H9 (cell line): ENCODE measurements around the gene MACROH2A1. TPM values are rescaled to one million over a fixed set of nuclear protein-coding genes. Genes with fewer than 3 reads are reported as not detected.

Experiments
- DNase-seq: peaks from one replicate; pipeline ENCODE4 v3.0.0-alpha.2; 2017
- H2AFZ ChIP-seq: one replicate; pipeline ENCODE4 v1.6.1; 2013; ENCODE audit warnings: mild to moderate bottlenecking, low read length, control low read depth, moderate library complexity
- H2AK5ac ChIP-seq: 2 replicates; pipeline ENCODE4 v1.6.1; 2013; ENCODE audit warnings: low read length, control low read depth, mixed read lengths; ENCODE audit not compliant: insufficient read length
- H2BK120ac ChIP-seq: one replicate; pipeline ENCODE4 v1.6.1; 2013; ENCODE audit warnings: low read depth, mild to moderate bottlenecking, low read length, control low read depth, inconsistent platforms; ENCODE audit not compliant: poor library complexity, severe bottlenecking
- H2BK12ac ChIP-seq: 2 replicates; pipeline ENCODE4 v1.6.1; 2013; ENCODE audit warnings: low read length, control low read depth, mixed read lengths, low read depth; ENCODE audit not compliant: insufficient read length
- H2BK15ac ChIP-seq: 2 replicates; pipeline ENCODE4 v1.6.1; 2013; ENCODE audit warnings: low read depth, low read length, control low read depth
- H2BK20ac ChIP-seq: one replicate; pipeline ENCODE4 v1.6.1; 2013; ENCODE audit warnings: low read depth, mild to moderate bottlenecking, low read length, control low read depth, inconsistent platforms; ENCODE audit not compliant: poor library complexity, severe bottlenecking
- H2BK5ac ChIP-seq: 2 replicates; pipeline ENCODE4 v1.6.1; 2013; ENCODE audit warnings: low read length, control low read depth, mixed read lengths; ENCODE audit not compliant: insufficient read length
- H3K14ac ChIP-seq: 2 replicates; pipeline ENCODE4 v1.6.1; 2013; ENCODE audit warnings: low read length, control low read depth; ENCODE audit not compliant: insufficient read depth
- H3K18ac ChIP-seq: 2 replicates; pipeline ENCODE4 v1.6.1; 2013; ENCODE audit warnings: low read depth, mild to moderate bottlenecking, mixed read lengths, low read length, control low read depth; ENCODE audit not compliant: insufficient read length
- H3K23ac ChIP-seq: 2 replicates; pipeline ENCODE4 v1.6.1; 2013; ENCODE audit warnings: low read length, control low read depth, mixed read lengths, low read depth; ENCODE audit not compliant: insufficient read length
- H3K23me2 ChIP-seq: 2 replicates; pipeline ENCODE4 v1.6.1; 2013; ENCODE audit warnings: low read depth, mild to moderate bottlenecking, mixed read lengths, low read length, control low read depth; ENCODE audit not compliant: insufficient read length, poor library complexity, severe bottlenecking
- H3K27ac ChIP-seq: 2 replicates; pipeline ENCODE4 v1.5.1; 2013; ENCODE audit warnings: low read length, control low read depth, mixed read lengths, low read depth; ENCODE audit not compliant: insufficient read length
- H3K27me3 ChIP-seq: 2 replicates; pipeline ENCODE4 v1.6.1; 2013; ENCODE audit warnings: low read length, control low read depth, inconsistent platforms; ENCODE audit not compliant: insufficient read depth
- H3K4ac ChIP-seq: 2 replicates; pipeline ENCODE4 v1.6.1; 2013; ENCODE audit warnings: low read depth, mild to moderate bottlenecking, control low read depth, inconsistent platforms, low read length, moderate library complexity
- H3K4me1 ChIP-seq: 2 replicates; pipeline ENCODE4 v1.6.1; 2013; ENCODE audit warnings: low read length, control low read depth, inconsistent platforms; ENCODE audit not compliant: insufficient read depth
- H3K4me2 ChIP-seq: 2 replicates; pipeline ENCODE4 v1.6.1; 2013; ENCODE audit warnings: low read length, control low read depth, mixed read lengths; ENCODE audit not compliant: insufficient read length, insufficient read depth
- H3K56ac ChIP-seq: 2 replicates; pipeline ENCODE4 v1.6.1; 2013; ENCODE audit warnings: low read depth, mild to moderate bottlenecking, mixed read lengths, low read length, control low read depth; ENCODE audit not compliant: insufficient read length
- H3K79me1 ChIP-seq: 2 replicates; pipeline ENCODE4 v1.6.1; 2013; ENCODE audit warnings: low read depth, mild to moderate bottlenecking, moderate library complexity, low read length, control low read depth, inconsistent platforms; ENCODE audit not compliant: insufficient read depth, poor library complexity, severe bottlenecking
- H3K79me2 ChIP-seq: 2 replicates; pipeline ENCODE4 v1.6.1; 2013; ENCODE audit warnings: low read length, control low read depth, inconsistent platforms; ENCODE audit not compliant: insufficient read depth
- H3K9ac ChIP-seq: 2 replicates; pipeline ENCODE4 v1.6.1; 2013; ENCODE audit warnings: low read length, control low read depth, mixed read lengths; ENCODE audit not compliant: insufficient read length; ENCODE audit errors: extremely low read depth
- H3K9me3 ChIP-seq: one replicate; pipeline ENCODE4 v1.6.1; 2013; ENCODE audit warnings: low read depth, low read length, inconsistent platforms; ENCODE audit not compliant: control insufficient read depth
- H3T11ph ChIP-seq: one replicate; pipeline ENCODE4 v1.6.1; 2013; ENCODE audit warnings: mild to moderate bottlenecking, low read length, control low read depth, inconsistent platforms
- H4K20me1 ChIP-seq: one replicate; pipeline ENCODE4 v1.6.1; 2013; ENCODE audit not compliant: control insufficient read depth, insufficient read length, insufficient read depth
- H4K5ac ChIP-seq: 2 replicates; pipeline ENCODE4 v1.6.1; 2013; ENCODE audit warnings: low read depth, mild to moderate bottlenecking, mixed read lengths, low read length, control low read depth; ENCODE audit not compliant: insufficient read length
- H4K8ac ChIP-seq: replicated peaks from 2 replicates; pipeline ENCODE4 v1.6.1; 2013; ENCODE audit warnings: low read length, control low read depth, mixed read lengths, low read depth; ENCODE audit not compliant: insufficient read length
- H4K91ac ChIP-seq: 2 replicates; pipeline ENCODE4 v1.6.1; 2013; ENCODE audit warnings: low read depth, mild to moderate bottlenecking, moderate library complexity, mixed read lengths, low read length, control low read depth; ENCODE audit not compliant: insufficient read length
- H3K27ac Mint-ChIP-seq, 3 experiments: 2 replicates in 2 of 3; 3 replicates in 1 of 3; pipeline ENCODE4 v1.8.0; 2020 to 2021; ENCODE audit warnings: mixed read lengths in 3 of 3, mild to moderate bottlenecking in 1 of 3, moderate library complexity in 1 of 3
- H3K27me3 Mint-ChIP-seq: 2 replicates; pipeline ENCODE4 v1.8.0; 2021; ENCODE audit warnings: low read depth, mild to moderate bottlenecking, moderate library complexity, mixed read lengths
- H3K36me3 Mint-ChIP-seq, 3 experiments: 2 replicates in 2 of 3; 3 replicates in 1 of 3; pipeline ENCODE4 v1.8.0; 2020 to 2021; ENCODE audit warnings: low read depth in 3 of 3, mixed read lengths in 3 of 3; ENCODE audit not compliant: insufficient read depth in 1 of 3
- H3K4me1 Mint-ChIP-seq, 2 experiments: 2 replicates each; pipeline ENCODE4 v1.8.0; 2020; ENCODE audit warnings: mixed read lengths in 2 of 2
- H3K4me3 Mint-ChIP-seq, 2 experiments: 2 replicates in 1 of 2; 3 replicates in 1 of 2; pipeline ENCODE4 v1.8.0; 2020 to 2021; ENCODE audit warnings: mild to moderate bottlenecking in 2 of 2, mixed read lengths in 2 of 2, moderate library complexity in 1 of 2
- H3K9me3 Mint-ChIP-seq, 2 experiments: 2 replicates in 1 of 2; 3 replicates in 1 of 2; pipeline ENCODE4 v1.8.0; 2020; ENCODE audit warnings: mild to moderate bottlenecking in 2 of 2, mixed read lengths in 2 of 2, moderate library complexity in 1 of 2
- WGBS: extraction: QIAGEN DNeasy Blood & Tissue Kit; methylation state at CpG from one replicate; pipeline ENCODE4 v1.1.7; 2013; ENCODE audit warnings: missing lambda C conversion rate, low lambda C conversion rate, mixed read lengths; ENCODE audit not compliant: insufficient read length; ENCODE audit errors: extremely low coverage; 5-methylcytosine and 5-hydroxymethylcytosine counted together
- total RNA-seq: library from RNA; stranded (reverse); gene quantifications from 2 replicates; pipeline ENCODE4 v1.2.1, GENCODE V29; 2021
- TF ChIP-seq, protein P1 (sequence below): fragments of 200-600 bp; sonication (generic); conservative IDR thresholded peaks from 3 replicates; pipeline ENCODE4 v1.8.0; 2021; ENCODE audit warnings: antibody characterized with exemption, mild to moderate bottlenecking

MACROH2A1 gene
- total RNA-seq, 1 experiment from 2014 or later, result 111 TPM

DNA sequence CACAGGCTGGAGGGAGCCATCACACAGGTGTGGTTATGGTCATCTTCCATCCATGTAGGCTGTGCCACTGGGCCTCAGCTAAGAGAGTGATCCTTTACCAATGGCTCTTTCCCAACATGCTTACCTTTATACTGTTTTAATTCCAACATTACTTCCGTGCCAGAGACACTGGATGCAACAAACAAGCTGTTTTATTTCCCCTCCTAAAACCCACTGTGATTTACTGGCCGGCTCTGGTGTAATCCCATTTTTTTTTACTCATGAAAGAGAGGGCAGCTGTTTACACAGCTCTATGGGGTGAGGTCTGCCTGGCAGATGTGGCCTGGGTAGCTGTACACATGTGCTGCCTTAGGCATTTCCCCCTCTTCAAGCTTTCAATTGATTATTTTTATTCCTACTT, 58.5 kb downstream of the MACROH2A1 start:
- Histone ChIP-seq H3K27me3 (no peaks in the 10 kb centered on the region), H3K4me2 (no peak overlapping the region), H2BK20ac (no peak overlapping the region), H3K9me3 (no peaks in the 10 kb centered on the region), H3K14ac (no peak overlapping the region), H3K9ac (no peak overlapping the region), H3K23me2 (no peaks in the 10 kb centered on the region), H2BK12ac (no peak overlapping the region), H3K27ac (no peak overlapping the region), H4K20me1 (no peaks in the 10 kb centered on the region), H3K56ac (no peak overlapping the region), H3K4me1 (no peaks in the 10 kb centered on the region), H3K18ac (no peak overlapping the region), H3T11ph (no peak overlapping the region), H4K5ac (no peak overlapping the region), H4K91ac (no peak overlapping the region), H2AFZ (no peak overlapping the region), H4K8ac (no peak overlapping the region), H2BK15ac (no peak overlapping the region), H3K23ac (no peak overlapping the region), H3K79me1 (no peaks in the 10 kb centered on the region), H2BK120ac (no peak overlapping the region), H3K4ac (no peak overlapping the region), H2BK5ac (no peak overlapping the region), H3K79me2 (no peaks in the 10 kb centered on the region), H2AK5ac (no peak overlapping the region)
- DNase-seq, result no peak
- Mint-ChIP-seq H3K9me3 (no peaks in the 10 kb centered on the region), H3K36me3 (peaks cover 15 to 73% (median 22%) of the 10 kb centered on the region in 3 experiments), H3K4me1 (no peaks in the 10 kb centered on the region), H3K27ac (peak overlapping the region in 1 of 3 experiments; percentile 80; a peak in 1 of 7 replicates), H3K4me3 (no peak overlapping the region), H3K27me3 (no peaks in the 10 kb centered on the region)
- WGBS, result no CpG with 5 or more reads among the region's 2 CpGs
- TF ChIP-seq, protein P1, sequence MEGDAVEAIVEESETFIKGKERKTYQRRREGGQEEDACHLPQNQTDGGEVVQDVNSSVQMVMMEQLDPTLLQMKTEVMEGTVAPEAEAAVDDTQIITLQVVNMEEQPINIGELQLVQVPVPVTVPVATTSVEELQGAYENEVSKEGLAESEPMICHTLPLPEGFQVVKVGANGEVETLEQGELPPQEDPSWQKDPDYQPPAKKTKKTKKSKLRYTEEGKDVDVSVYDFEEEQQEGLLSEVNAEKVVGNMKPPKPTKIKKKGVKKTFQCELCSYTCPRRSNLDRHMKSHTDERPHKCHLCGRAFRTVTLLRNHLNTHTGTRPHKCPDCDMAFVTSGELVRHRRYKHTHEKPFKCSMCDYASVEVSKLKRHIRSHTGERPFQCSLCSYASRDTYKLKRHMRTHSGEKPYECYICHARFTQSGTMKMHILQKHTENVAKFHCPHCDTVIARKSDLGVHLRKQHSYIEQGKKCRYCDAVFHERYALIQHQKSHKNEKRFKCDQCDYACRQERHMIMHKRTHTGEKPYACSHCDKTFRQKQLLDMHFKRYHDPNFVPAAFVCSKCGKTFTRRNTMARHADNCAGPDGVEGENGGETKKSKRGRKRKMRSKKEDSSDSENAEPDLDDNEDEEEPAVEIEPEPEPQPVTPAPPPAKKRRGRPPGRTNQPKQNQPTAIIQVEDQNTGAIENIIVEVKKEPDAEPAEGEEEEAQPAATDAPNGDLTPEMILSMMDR, result no peak
